Activated naive CD8-positive, alpha-beta T cell treated with anti-CD3 and anti-CD28 coated beads, Interleukin-2, amount 10 ng/mL, durations not matched to agents 7 days and 5 days (primary cell): ENCODE results near the gene EIF4G1. TPM values are rescaled to one million over a fixed set of nuclear protein-coding genes. Genes with fewer than 3 reads are reported as not detected.
"Not testable (repeated sequence)": the region's sequence is repeated elsewhere in the genome, so short reads cannot be mapped to it uniquely, and the experiment has no call there.

Experiments used
- ATAC-seq: fragments of 150-1000 bp; cut with Tn5 transposase; one replicate; pipeline ENCODE4 v1.10.0; 2021; ENCODE audit warnings: low read depth, moderate library complexity
- POLR2A ChIA-PET: fragments of 350-600 bp; sonication (Branson Sonifier 250); formaldehyde crosslinking; loops from one replicate; lab custom pipeline; 2021; ENCODE audit warnings: antibody characterized with exemption; lab: Charles Lee
- DNase-seq: peaks from one replicate; pipeline ENCODE4 v3.0.0; 2021
- H3K27ac Mint-ChIP-seq: one replicate; pipeline ENCODE4 v1.8.0; 2022; ENCODE audit warnings: mild to moderate bottlenecking, mixed read lengths
- H3K27me3 Mint-ChIP-seq: one replicate; pipeline ENCODE4 v1.8.0; 2022; ENCODE audit warnings: mild to moderate bottlenecking, moderate library complexity, mixed read lengths
- H3K36me3 Mint-ChIP-seq: one replicate; pipeline ENCODE4 v1.8.0; 2021; ENCODE audit warnings: mild to moderate bottlenecking, mixed read lengths
- H3K4me1 Mint-ChIP-seq: one replicate; pipeline ENCODE4 v1.8.0; 2021; ENCODE audit warnings: mixed read lengths
- H3K4me3 Mint-ChIP-seq: one replicate; pipeline ENCODE4 v1.8.0; 2022; ENCODE audit warnings: mild to moderate bottlenecking, moderate library complexity, mixed read lengths
- H3K9me3 Mint-ChIP-seq: one replicate; pipeline ENCODE4 v1.8.0; 2021; ENCODE audit warnings: mixed read lengths
- total RNA-seq, 2 experiments: library from RNA; stranded (reverse); gene quantifications; one replicate each; pipeline ENCODE4 v1.2.3, GENCODE V29; 2021

EIF4G1 gene
- total RNA-seq, 2 experiments from 2014 or later = 253 to 258 TPM

- POLR2A ChIA-PET = no interaction called here
- Mint-ChIP-seq H3K27ac (peak overlapping the region; percentile 72), H3K4me3 (no peak overlapping the region), H3K4me1 (peaks cover 46% of the 10 kb centered on the region), H3K36me3 (peaks cover 35% of the 10 kb centered on the region), H3K27me3 (no peaks in the 10 kb centered on the region), H3K9me3 (no peaks in the 10 kb centered on the region)
- DNase-seq = no peak
- no peak for ATAC-seq
Measured at GRCh38 chr3:184333190-184333589, 18.8 kb downstream of the EIF4G1 start.

- POLR2A ChIA-PET = no interaction called here
- ATAC-seq (no peak), DNase-seq (no peak)
- Mint-ChIP-seq H3K36me3 (peaks cover 31% of the 10 kb centered on the region), H3K4me1 (peaks cover 46% of the 10 kb centered on the region), H3K9me3 (no peaks in the 10 kb centered on the region), H3K4me3 (no peak overlapping the region), H3K27me3 (no peaks in the 10 kb centered on the region), H3K27ac (peak overlapping the region; percentile 78)
Measured at GRCh38 chr3:184333700-184334099, 19.3 kb downstream of the EIF4G1 start.

DNA sequence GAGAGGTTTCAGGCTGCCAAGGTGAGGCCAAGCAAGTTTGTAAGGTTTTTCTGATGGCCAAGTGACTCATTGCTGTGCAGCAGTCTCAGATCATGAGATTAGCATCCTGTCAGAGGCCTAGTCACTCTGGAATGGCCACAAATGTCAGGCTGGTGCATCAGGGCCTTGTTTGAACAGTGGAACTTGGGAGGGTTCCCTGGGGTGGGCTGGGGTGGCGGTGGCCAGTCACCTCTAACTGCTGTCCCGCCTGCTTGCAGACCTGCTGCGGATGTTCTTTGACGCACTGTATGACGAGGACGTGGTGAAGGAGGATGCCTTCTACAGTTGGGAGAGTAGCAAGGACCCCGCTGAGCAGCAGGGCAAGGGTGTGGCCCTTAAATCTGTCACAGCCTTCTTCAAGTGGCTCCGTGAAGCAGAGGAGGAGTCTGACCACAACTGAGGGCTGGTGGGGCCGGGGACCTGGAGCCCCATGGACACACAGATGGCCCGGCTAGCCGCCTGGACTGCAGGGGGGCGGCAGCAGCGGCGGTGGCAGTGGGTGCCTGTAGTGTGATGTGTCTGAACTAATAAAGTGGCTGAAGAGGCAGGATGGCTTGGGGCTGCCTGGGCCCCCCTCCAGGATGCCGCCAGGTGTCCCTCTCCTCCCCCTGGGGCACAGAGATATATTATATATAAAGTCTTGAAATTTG is 20.2 kb downstream of the EIF4G1 start:
- Mint-ChIP-seq H3K4me3 (no peak overlapping the region), H3K36me3 (peaks cover 23% of the 10 kb centered on the region), H3K27ac (peak overlapping the region; percentile 78), H3K27me3 (no peaks in the 10 kb centered on the region), H3K4me1 (peaks cover 44% of the 10 kb centered on the region), H3K9me3 (no peaks in the 10 kb centered on the region)
- no peak for DNase-seq
- ATAC-seq = peak; percentile 43
- POLR2A ChIA-PET = interaction anchor here (1.3 kb wide), 1 partner anchor 19 kb away, joined by 4 read pairs; no protein-coding TSS in a partner anchor

GRCh38 chr3:184335291-184335660 is 20.9 kb downstream of the EIF4G1 start:
- POLR2A ChIA-PET = interaction anchor here (0.9 to 1.3 kb wide), 2 partner anchors 11 to 20 kb away, joined by 3 to 4 read pairs; no protein-coding TSS in a partner anchor
- H3K4me3 Mint-ChIP-seq = peak overlapping the region; percentile 84
- ATAC-seq (no peak), DNase-seq (no peak)
- peak overlapping the region; percentile 84 for H3K27ac Mint-ChIP-seq
- H3K27me3 Mint-ChIP-seq = no peaks in the 10 kb centered on the region
- no peaks in the 10 kb centered on the region for H3K9me3 Mint-ChIP-seq
- peaks cover 44% of the 10 kb centered on the region for H3K4me1 Mint-ChIP-seq
- peaks cover 19% of the 10 kb centered on the region for H3K36me3 Mint-ChIP-seq

DNA sequence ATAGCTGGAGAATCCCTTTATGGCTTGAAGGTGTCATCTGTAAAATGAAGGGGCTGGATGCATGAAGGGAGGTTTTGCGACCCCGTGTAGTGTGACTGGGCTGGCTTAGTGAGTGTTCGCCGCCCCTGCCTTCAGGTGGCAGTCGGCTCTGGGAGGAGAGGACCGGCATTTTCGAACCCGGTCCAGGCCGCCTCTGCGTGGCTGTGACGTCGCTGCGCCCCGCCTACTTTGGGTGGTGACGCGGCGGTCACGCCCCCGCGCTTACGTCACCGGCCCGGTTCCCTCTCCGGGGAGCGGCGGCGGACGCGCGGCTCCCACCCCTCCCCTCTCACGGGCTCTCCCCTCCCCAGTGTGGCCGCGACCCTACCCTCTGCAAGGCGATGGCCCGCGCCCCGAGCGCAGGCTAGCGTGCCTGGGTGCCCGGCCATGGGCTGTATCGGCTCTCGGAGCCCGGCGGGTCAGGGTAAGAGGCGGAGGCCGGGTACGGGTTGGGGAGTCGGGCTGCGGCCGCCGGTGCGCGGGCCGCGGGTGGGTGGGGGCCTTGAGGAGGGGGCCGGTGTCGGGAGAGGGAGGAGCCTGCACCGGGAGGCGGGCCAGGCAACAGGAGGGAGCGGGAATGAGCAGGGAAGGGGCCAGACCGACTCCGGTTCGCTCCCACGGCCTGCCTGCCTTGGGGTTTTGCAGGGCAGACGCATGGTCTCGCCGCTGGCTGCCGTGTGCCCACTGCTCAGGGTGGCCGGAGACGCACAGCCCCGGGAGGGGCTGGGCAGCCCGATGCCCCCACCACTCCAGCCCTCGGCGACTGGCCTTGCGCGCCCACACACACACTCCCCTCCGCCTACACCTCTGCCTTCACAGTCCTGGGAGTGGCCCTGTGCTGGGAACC is 21.5 kb downstream of the EIF4G1 start:
- Mint-ChIP-seq H3K9me3 (no peaks in the 10 kb centered on the region), H3K27me3 (no peaks in the 10 kb centered on the region), H3K36me3 (peaks cover 17% of the 10 kb centered on the region), H3K4me3 (peak overlapping the region; percentile 84), H3K4me1 (peaks cover 47% of the 10 kb centered on the region), H3K27ac (peak overlapping the region; percentile 86)
- DNase-seq = peak; percentile 95
- POLR2A ChIA-PET = interaction anchor here (0.9 to 1.3 kb wide), 2 partner anchors 12 to 20 kb away, joined by 3 to 4 read pairs; no protein-coding TSS in a partner anchor
- ATAC-seq = peak; percentile 65

DNA sequence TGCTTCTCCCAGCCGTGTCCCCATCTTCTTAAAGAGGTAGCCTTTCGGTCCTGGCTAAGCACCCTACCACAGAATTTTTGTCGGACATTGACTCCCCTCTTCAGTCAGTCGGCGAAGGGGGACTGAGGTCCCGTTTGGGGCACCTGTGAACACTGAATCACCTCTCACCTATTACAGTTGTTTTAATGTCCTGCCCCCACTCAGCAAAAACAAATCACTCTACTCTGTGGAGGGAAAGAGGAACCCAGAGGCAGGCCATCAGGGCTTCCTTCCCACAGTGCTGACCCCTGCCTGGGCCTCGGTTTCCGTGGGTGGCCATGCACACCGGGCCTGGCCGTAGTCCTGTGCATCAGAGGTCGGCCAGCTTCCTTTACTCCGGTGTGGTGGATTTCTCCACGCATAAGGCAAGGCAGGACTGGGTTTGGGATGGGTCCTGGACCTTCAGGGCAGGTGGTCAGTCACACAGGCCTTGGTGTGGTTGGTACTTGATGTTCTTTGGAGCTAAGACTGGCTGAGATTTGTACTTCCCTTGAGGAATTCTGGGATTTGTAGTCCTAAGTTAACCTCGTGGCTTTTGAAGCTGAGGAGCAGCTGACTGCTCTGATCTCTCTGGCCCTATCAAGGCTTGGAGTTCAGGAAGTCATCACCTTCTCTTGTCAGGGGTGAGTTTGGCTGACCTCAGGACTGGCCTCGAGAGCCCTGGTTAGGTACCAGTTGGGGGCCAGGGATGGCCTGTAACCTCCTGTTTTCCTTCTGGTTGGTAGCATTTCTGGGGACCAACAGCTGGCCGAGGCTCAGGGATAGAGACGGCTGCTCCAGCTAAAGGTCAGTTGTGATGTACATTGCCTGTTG is 22.4 kb downstream of the EIF4G1 start:
- Mint-ChIP-seq H3K9me3 (no peaks in the 10 kb centered on the region), H3K27me3 (no peaks in the 10 kb centered on the region), H3K4me1 (peaks cover 45% of the 10 kb centered on the region), H3K36me3 (peaks cover 13% of the 10 kb centered on the region), H3K27ac (peak overlapping the region; percentile 86), H3K4me3 (peak overlapping the region; percentile 84)
- POLR2A ChIA-PET = interaction anchor here (1.3 kb wide), 1 partner anchor 22 kb away, joined by 3 read pairs; no protein-coding TSS in a partner anchor
- no peak for ATAC-seq
- DNase-seq = no peak

GRCh38 chr3:184337399-184337714 is 23.0 kb downstream of the EIF4G1 start, which contains the start of gene FAM131A:
TSS of gene FAM131A (plus strand) at chr3:184337600. CDS start at chr3:184337631, 31 bp downstream.
- peaks cover 41% of the 10 kb centered on the region for H3K4me1 Mint-ChIP-seq
- H3K27me3 Mint-ChIP-seq = no peaks in the 10 kb centered on the region
- POLR2A ChIA-PET = interaction anchor here (1.3 kb wide), 1 partner anchor 22 kb away, joined by 3 read pairs; no protein-coding TSS in a partner anchor
- no peaks in the 10 kb centered on the region for H3K9me3 Mint-ChIP-seq
- no peak for ATAC-seq
- peaks cover 12% of the 10 kb centered on the region for H3K36me3 Mint-ChIP-seq
- no peak for DNase-seq
- H3K27ac Mint-ChIP-seq = peak within 1 kb of the TSS; percentile 86
- peak within 1 kb of the TSS; percentile 84 for H3K4me3 Mint-ChIP-seq

- POLR2A ChIA-PET = interaction anchor here (1.3 kb wide), 1 partner anchor 23 kb away, joined by 3 read pairs; no protein-coding TSS in a partner anchor
- Mint-ChIP-seq H3K27ac (peak overlapping the region; percentile 44), H3K9me3 (no peaks in the 10 kb centered on the region), H3K27me3 (no peaks in the 10 kb centered on the region), H3K4me1 (peaks cover 35% of the 10 kb centered on the region), H3K36me3 (peaks cover 6% of the 10 kb centered on the region), H3K4me3 (no peak overlapping the region)
- ATAC-seq (no peak), DNase-seq (no peak)
Measured at GRCh38 chr3:184337981-184338380, 23.6 kb downstream of the EIF4G1 start.

DNA sequence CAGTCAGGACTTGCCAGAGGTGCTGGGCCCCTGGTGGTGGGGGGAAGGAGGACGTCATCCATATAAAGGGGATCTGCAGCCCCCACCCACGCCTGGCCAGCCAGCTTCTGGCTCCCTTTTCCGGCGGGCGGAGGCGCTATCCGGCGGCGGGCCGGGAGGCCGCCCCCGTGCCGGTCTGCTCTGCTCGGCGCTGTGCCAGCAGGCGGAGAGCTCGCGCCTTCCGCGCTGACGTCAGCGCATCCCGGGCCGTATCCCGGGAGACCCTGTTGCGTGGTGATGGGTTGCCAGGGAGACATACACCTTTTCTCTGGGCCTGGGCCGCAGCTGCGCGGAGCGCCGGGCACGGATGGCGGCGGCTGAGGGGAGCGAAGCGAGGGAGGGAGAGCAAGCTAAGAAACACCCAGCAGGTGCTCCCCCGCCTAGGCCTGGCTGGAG is 24.1 kb downstream of the EIF4G1 start:
- no peaks in the 10 kb centered on the region for H3K27me3 Mint-ChIP-seq
- no peak for ATAC-seq
- peaks cover 4% of the 10 kb centered on the region for H3K36me3 Mint-ChIP-seq
- peaks cover 30% of the 10 kb centered on the region for H3K4me1 Mint-ChIP-seq
- H3K4me3 Mint-ChIP-seq = no peak overlapping the region
- POLR2A ChIA-PET = no interaction called here
- no peak overlapping the region for H3K27ac Mint-ChIP-seq
- DNase-seq = no peak
- no peaks in the 10 kb centered on the region for H3K9me3 Mint-ChIP-seq

DNA sequence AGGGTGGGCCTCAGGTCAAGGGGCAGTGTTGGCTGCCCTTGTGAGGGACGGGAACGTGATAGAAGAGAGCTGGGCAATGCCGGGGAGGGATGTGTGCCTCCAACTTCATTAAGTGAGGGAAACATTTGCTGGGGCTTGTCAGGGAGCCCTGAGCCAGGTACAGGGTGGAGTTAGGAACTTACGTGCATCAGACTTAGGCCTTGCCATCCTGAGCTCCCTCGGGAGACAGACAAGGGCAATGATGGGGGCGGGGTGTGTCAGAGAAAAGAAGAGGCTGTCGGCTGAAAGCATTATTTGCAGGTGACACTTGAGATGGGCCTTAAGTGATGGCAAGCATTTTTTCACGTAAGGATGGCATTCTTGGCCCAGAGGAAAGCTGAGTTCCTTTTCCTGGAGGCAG is 24.6 kb downstream of the EIF4G1 start:
- Mint-ChIP-seq H3K27ac (no peak overlapping the region), H3K4me1 (peaks cover 26% of the 10 kb centered on the region), H3K36me3 (peaks cover 4% of the 10 kb centered on the region), H3K27me3 (no peaks in the 10 kb centered on the region), H3K9me3 (no peaks in the 10 kb centered on the region), H3K4me3 (no peak overlapping the region)
- no peak for DNase-seq
- POLR2A ChIA-PET = no interaction called here
- no peak for ATAC-seq

DNA sequence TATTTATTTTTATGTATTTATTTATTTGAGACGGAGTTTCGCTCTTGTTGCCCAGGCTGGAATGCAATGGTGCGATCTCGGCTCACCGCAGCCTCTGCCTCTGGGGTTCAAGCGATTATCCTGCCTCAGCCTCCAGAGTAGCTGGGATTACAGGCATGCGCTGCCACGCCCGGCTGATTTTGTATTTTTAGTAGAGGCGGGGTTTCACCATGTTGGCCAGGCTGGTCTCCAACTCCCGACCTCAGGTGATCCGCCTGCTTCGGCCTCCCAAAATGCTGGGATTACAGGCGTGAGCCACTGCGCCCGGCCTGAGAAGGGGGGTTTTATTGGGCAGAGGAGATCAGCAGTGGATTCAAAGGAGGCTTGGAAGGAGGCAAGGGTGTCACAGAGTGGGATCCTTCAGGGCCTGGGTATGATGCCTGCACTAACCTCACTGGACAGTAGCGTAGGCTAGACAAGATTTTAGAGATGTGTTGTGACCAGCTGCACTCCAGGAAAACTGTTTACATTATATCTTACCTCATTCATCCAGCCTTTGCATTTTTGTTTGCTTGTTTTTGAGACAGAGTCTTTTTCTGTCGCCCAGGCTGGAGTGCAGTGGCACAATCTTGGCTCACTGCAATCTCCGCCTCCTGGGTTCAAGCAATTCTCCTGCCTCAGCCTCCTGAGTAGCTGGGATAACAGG is 25.2 kb downstream of the EIF4G1 start:
- H3K27me3 Mint-ChIP-seq, ATAC-seq, H3K36me3 Mint-ChIP-seq, DNase-seq, H3K9me3 Mint-ChIP-seq, H3K27ac Mint-ChIP-seq, POLR2A ChIA-PET, H3K4me3 Mint-ChIP-seq: not testable (repeated sequence)
- H3K4me1 Mint-ChIP-seq = peaks cover 21% of the 10 kb centered on the region

- Mint-ChIP-seq H3K4me1 (peaks cover 9% of the 10 kb centered on the region), H3K27ac (no peak overlapping the region), H3K4me3 (no peak overlapping the region), H3K27me3 (no peaks in the 10 kb centered on the region), H3K36me3 (no peaks in the 10 kb centered on the region), H3K9me3 (no peaks in the 10 kb centered on the region)
- DNase-seq (no peak), ATAC-seq (no peak)
- POLR2A ChIA-PET = no interaction called here
Measured at GRCh38 chr3:184341925-184342324, 27.5 kb downstream of the EIF4G1 start.
